OCI-LY7 (cell line): Measurements from ENCODE around the gene TCF12. TPM values are rescaled to one million over a fixed set of nuclear protein-coding genes. Genes with fewer than 3 reads are reported as not detected.

Source experiments
- BruUV-seq: library from RNA; stranded (reverse); fragments of 400-500 nt; replicated peaks from 2 replicates; lab custom pipeline; 2021; lab: Mats Ljungman, UMichigan
- CTCF ChIA-PET: fragments of 300-600 bp; sonication (Branson Sonifier 250); formaldehyde crosslinking; loops from one replicate; lab custom pipeline; 2022; ENCODE audit warnings: antibody characterized with exemption; ENCODE audit not compliant: unreplicated experiment; lab: Charles Lee
- POLR2A ChIA-PET: fragments of 300-600 bp; sonication (Branson Sonifier 250); formaldehyde crosslinking; loops from one replicate; lab custom pipeline; 2022; ENCODE audit warnings: antibody characterized with exemption; lab: Charles Lee
- DNase-seq: peaks from one replicate; pipeline ENCODE4 v3.0.0-alpha.2; 2015; ENCODE audit warnings: low spot score
- H2AFZ ChIP-seq: fragments of 200-600 bp; sonication (generic), shearing (Covaris generic); 2 replicates; pipeline ENCODE4 v1.6.1; 2014; ENCODE audit warnings: mild to moderate bottlenecking, antibody characterized with exemption, low read length, moderate library complexity
- H3K27ac ChIP-seq: fragments of 200-600 bp; sonication (generic); 2 replicates; pipeline ENCODE4 v1.5.1; 2014; ENCODE audit warnings: mixed run types, low read depth, mild to moderate bottlenecking, moderate library complexity, low read length, inconsistent platforms; ENCODE audit not compliant: poor library complexity, severe bottlenecking
- H3K36me3 ChIP-seq: fragments of 200-600 bp; sonication (generic); 2 replicates; pipeline ENCODE4 v1.6.1; 2014; ENCODE audit warnings: mild to moderate bottlenecking, antibody characterized with exemption, low read length, moderate library complexity, mixed read lengths; ENCODE audit not compliant: insufficient read depth
- H3K4me1 ChIP-seq: fragments of 200-600 bp; sonication (generic); 2 replicates; pipeline ENCODE4 v1.5.1; 2014; ENCODE audit warnings: mild to moderate bottlenecking, low read length; ENCODE audit not compliant: insufficient read depth, poor library complexity, severe bottlenecking
- H3K4me2 ChIP-seq: fragments of 200-600 bp; sonication (generic); 2 replicates; pipeline ENCODE4 v1.6.1; 2014; ENCODE audit warnings: mild to moderate bottlenecking, low read length
- H3K4me3 ChIP-seq: fragments of 200-600 bp; sonication (generic); 2 replicates; pipeline ENCODE4 v1.5.1; 2014; ENCODE audit warnings: mild to moderate bottlenecking, low read depth, low read length; ENCODE audit not compliant: poor library complexity, severe bottlenecking
- H3K79me2 ChIP-seq: fragments of 200-600 bp; sonication (generic); 2 replicates; pipeline ENCODE4 v1.6.1; 2016; ENCODE audit warnings: low read depth, mild to moderate bottlenecking, low read length, moderate library complexity, mixed read lengths; ENCODE audit not compliant: insufficient read depth
- H3K9me2 ChIP-seq: fragments of 200-600 bp; sonication (generic); 2 replicates; pipeline ENCODE4 v1.6.1; 2016; ENCODE audit warnings: mild to moderate bottlenecking, low read length, mixed read lengths; ENCODE audit not compliant: insufficient read depth
- H3K9me3 ChIP-seq: fragments of 200-600 bp; sonication (generic); 2 replicates; pipeline ENCODE4 v1.6.1; 2014; ENCODE audit warnings: mild to moderate bottlenecking, mixed run types, low read length, mixed read lengths
- H4K20me1 ChIP-seq: fragments of 200-600 bp; sonication (generic); 2 replicates; pipeline ENCODE4 v1.6.1; 2014; ENCODE audit warnings: mild to moderate bottlenecking, antibody characterized with exemption, low read length, moderate library complexity, mixed read lengths; ENCODE audit not compliant: insufficient read depth
- CTCF ChIP-seq: fragments of 200-600 bp; sonication (generic); conservative IDR thresholded peaks from 2 replicates; pipeline ENCODE4 v1.5.1; 2014; ENCODE audit warnings: mild to moderate bottlenecking, antibody characterized with exemption, low read length, moderate library complexity, mixed read lengths
- EZH2phosphoT487 ChIP-seq: fragments of 200-600 bp; sonication (generic); IDR thresholded peaks from 2 replicates; pipeline ENCODE4 v1.6.1; 2018; ENCODE audit warnings: low read depth, borderline replicate concordance, mild to moderate bottlenecking, mixed run types, antibody characterized with exemption, low read length, moderate library complexity, mixed read lengths
- intact Hi-C: fragments of 100-400 bp; cut with micrococcal nuclease; formaldehyde crosslinking; loops from one replicate; pipeline ENCODE4 v1.10.0; 2022; ENCODE audit not compliant: unreplicated experiment
- total RNA-seq, 2 experiments: library from RNA; depleted of rRNA in 1 of 2; stranded (reverse); fragments of >200 nt in 1 of 2; shearing (Covaris generic) in 1 of 2; gene quantifications; 2 replicates each; pipeline ENCODE4 v1.2.3, GENCODE V29; 2014 to 2022

The TCF12 gene
- total RNA-seq, 2 experiments from 2014 or later: 51.6 to 139 TPM

DNA sequence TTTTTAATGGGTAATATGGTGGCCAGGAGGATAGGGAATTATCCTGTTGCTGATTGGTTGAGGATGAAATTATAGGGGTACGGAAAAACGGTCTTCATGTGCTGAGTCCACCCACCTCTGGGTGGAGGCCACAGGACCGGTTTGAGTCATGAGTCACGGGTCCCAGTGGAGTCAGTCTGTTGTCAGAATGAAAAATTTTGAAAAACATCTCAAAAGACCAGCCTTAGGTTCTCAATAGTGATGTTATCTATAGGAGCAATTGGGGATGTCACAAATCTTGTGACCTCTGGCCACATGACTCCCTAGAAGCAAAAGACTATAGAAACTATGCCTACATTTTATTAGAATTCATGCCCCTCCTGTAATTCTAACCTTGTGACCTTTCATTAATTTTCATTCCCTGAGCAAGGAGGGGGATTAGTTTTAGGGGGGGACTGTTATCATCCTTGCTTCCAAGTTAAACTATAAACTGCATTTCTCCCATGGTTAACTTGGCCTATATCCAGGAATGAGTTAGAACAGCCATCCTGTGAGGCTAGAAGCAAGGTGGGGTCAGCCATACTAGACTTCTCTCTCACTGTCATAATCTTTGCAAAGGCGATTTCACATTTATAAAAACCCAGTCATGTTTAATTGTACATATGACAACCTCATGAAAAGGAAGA lies 101.2 kb downstream of the TCF12 start:
- Histone ChIP-seq H3K4me2 (no peak overlapping the region), H3K27ac (no peak overlapping the region), H3K4me3 (no peak overlapping the region), H3K9me2 (no peaks in the 10 kb centered on the region), H3K36me3 (no peaks in the 10 kb centered on the region), H4K20me1 (no peaks in the 10 kb centered on the region), H3K4me1 (peaks cover 9% of the 10 kb centered on the region), H3K9me3 (no peaks in the 10 kb centered on the region), H2AFZ (no peak overlapping the region), H3K79me2 (no peaks in the 10 kb centered on the region)
- intact Hi-C loops: no loop called here
- ChIA-PET CTCF (no interaction called here), POLR2A (no interaction called here)
- BruUV-seq: no TSS peak
- TF ChIP-seq CTCF: no peak
- TF ChIP-seq EZH2phosphoT487: no peak
- no peak for DNase-seq

- Histone ChIP-seq H3K79me2 (peaks cover 15% of the 10 kb centered on the region; the same call in 1 of the 2 replicates), H2AFZ (no peak overlapping the region), H3K4me1 (peaks cover 9% of the 10 kb centered on the region), H3K27ac (no peak overlapping the region), H3K36me3 (no peaks in the 10 kb centered on the region), H3K4me2 (no peak overlapping the region), H3K9me3 (no peaks in the 10 kb centered on the region), H3K9me2 (no peaks in the 10 kb centered on the region), H3K4me3 (no peak overlapping the region), H4K20me1 (peaks cover 5% of the 10 kb centered on the region)
- CTCF ChIA-PET: no interaction called here
- BruUV-seq: no TSS peak
- no peak for DNase-seq
- intact Hi-C loops: no loop called here
- TF ChIP-seq EZH2phosphoT487 (no peak), CTCF (no peak)
- POLR2A ChIA-PET: interaction anchor here (0.7 to 1.7 kb wide), 3 partner anchors 8 to 99 kb away, joined by 3 to 6 read pairs (median 3); no protein-coding TSS in a partner anchor
These were observed 107.0 kb downstream of the TCF12 start for GRCh38 chr15:57025264-57025926.
